Testis (tissue), 2 donors: ENCODE data around the gene LYST.

Experiments used
- CTCF ChIP-seq, 3 experiments: fragments of 450-650 bp in 2 of 3; fragments of 200-600 bp in 1 of 3; sonication (generic) in 1 of 3; IDR thresholded peaks; one replicate each; pipeline ENCODE4 v1.5.1; 2016 to 2019; ENCODE audit warnings: antibody characterized with exemption in 3 of 3, mild to moderate bottlenecking in 2 of 3, moderate library complexity in 1 of 3
- POLR2A ChIP-seq: fragments of 450-650 bp; IDR thresholded peaks from one replicate; pipeline ENCODE4 v1.6.1; 2017; ENCODE audit warnings: antibody characterized with exemption, mild to moderate bottlenecking, moderate library complexity

DNA sequence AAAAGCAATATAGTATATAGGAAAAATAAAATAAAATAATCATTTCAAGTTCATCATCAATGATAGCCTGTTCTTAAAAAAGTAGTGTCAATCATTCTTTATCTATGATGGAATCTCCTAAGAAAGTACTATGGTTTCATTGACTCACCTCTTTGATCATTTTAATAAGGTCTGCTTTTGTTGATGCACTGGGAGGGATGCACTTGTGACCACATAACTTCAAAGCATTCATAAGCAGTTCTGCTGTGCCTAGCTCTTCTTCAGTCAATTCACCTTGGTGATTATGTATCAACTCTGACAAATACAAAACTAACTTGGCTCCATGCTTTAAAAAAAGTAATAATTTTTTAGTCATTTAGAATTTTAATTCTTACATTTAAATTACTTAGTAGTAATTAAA, 132.4 kb downstream of the LYST start:
- TF ChIP-seq CTCF (IDR thresholded peaks at IDR 0.05) (no peak), POLR2A (no peak)
